Prostate gland (tissue), 2 donors: ENCODE results near the gene MMGT1. TPM values are rescaled to one million over a fixed set of nuclear protein-coding genes. Genes with fewer than 3 reads are reported as not detected.

Experiments used
- DNase-seq: peaks from one replicate; pipeline ENCODE4 v3.0.0-alpha.2; 2019; ENCODE audit warnings: low spot score
- H3K27ac ChIP-seq, 2 donors: fragments of 200-600 bp; sonication (generic); 2 replicates each; pipeline ENCODE4 v1.5.1; 2017 to 2019
- H3K27me3 ChIP-seq: fragments of 200-600 bp; sonication (generic); replicated peaks from 2 replicates; pipeline ENCODE4 v1.5.1; 2019; ENCODE audit not compliant: insufficient read depth
- H3K36me3 ChIP-seq, 2 donors: fragments of 200-600 bp; sonication (generic); 1 replicate in 1 of 2; 2 replicates in 1 of 2; pipeline versions ENCODE4 v1.5.1 to v1.8.1; 2017 to 2019
- H3K4me1 ChIP-seq: fragments of 200-600 bp; sonication (generic); replicated peaks from 2 replicates; pipeline ENCODE4 v1.5.1; 2019
- H3K4me3 ChIP-seq, 2 donors: fragments of 200-600 bp; sonication (generic); 2 replicates each; pipeline ENCODE4 v1.5.1; 2017 to 2019
- H3K9me3 ChIP-seq: fragments of 200-600 bp; sonication (generic); 2 replicates; pipeline ENCODE4 v1.5.1; 2017
- POLR2A ChIP-seq: fragments of 450-650 bp; IDR thresholded peaks from one replicate; pipeline ENCODE4 v1.6.1; 2016; ENCODE audit warnings: antibody characterized with exemption, mild to moderate bottlenecking
- POLR2AphosphoS5 ChIP-seq: sonication (generic); formaldehyde crosslinking; IDR thresholded peaks from one replicate; pipeline ENCODE4 v1.6.1; 2017; ENCODE audit warnings: antibody characterized with exemption
- WGBS: methylation state at CpG from one replicate; pipeline ENCODE4 v1.1.5; 2018; 5-methylcytosine and 5-hydroxymethylcytosine counted together
- intact Hi-C: fragments of 100-400 bp; cut with DNase I; formaldehyde crosslinking; loops from one replicate; pipeline ENCODE4 v1.14.2; 2022
- total RNA-seq, 2 donors: library from RNA; depleted of rRNA; stranded (reverse); fragments of >200 nt; gene quantifications; one replicate each; pipeline ENCODE4 v1.1.0, GENCODE V29; 2016
- TF ChIP-seq, protein P1 (sequence below), 4 experiments: fragments of 200-600 bp in 2 of 4; fragments of 450-650 bp in 2 of 4; sonication (generic) in 2 of 4; IDR thresholded peaks; 1 replicate in 3 of 4; 2 replicates in 1 of 4; pipeline ENCODE4 v1.5.1; 2016 to 2019; ENCODE audit warnings: antibody characterized with exemption in 4 of 4, mild to moderate bottlenecking in 2 of 4, moderate library complexity in 2 of 4

Gene MMGT1
- total RNA-seq, 2 donors from 2014 or later = 13.7 to 18.3 TPM

DNA sequence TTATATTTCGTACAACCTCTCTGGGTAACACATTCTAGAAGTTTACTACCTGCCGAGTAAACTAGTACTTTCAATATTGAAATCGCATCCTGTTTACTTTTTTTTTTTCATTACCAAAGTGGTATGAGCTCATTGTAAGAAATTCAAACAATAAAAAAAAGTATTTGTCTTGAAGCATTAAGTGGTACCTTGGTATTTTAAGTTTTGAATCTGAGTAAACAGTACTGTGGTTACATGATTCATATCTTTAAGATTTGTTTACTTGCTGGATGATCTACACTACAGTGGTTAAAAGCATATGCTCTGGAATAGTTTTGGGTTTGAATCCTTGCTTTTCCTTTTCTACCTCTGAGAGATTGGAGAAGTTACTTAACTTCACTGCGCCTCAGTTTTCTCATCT lies 3.8 kb upstream of the MMGT1 start:
- Histone ChIP-seq H3K4me3 (no peak overlapping the region), H3K27ac (no peak overlapping the region), H3K9me3 (no peaks in the 10 kb centered on the region), H3K27me3 (no peaks in the 10 kb centered on the region), H3K4me1 (no peaks in the 10 kb centered on the region), H3K36me3 (no peaks in the 10 kb centered on the region)
- DNase-seq = no peak
- WGBS = 67% methylated on average over 4 of the region's 4 CpGs
- intact Hi-C loops = no loop called here
- TF ChIP-seq POLR2A = no peak
- TF ChIP-seq POLR2AphosphoS5 = no peak
- TF ChIP-seq, protein P1, sequence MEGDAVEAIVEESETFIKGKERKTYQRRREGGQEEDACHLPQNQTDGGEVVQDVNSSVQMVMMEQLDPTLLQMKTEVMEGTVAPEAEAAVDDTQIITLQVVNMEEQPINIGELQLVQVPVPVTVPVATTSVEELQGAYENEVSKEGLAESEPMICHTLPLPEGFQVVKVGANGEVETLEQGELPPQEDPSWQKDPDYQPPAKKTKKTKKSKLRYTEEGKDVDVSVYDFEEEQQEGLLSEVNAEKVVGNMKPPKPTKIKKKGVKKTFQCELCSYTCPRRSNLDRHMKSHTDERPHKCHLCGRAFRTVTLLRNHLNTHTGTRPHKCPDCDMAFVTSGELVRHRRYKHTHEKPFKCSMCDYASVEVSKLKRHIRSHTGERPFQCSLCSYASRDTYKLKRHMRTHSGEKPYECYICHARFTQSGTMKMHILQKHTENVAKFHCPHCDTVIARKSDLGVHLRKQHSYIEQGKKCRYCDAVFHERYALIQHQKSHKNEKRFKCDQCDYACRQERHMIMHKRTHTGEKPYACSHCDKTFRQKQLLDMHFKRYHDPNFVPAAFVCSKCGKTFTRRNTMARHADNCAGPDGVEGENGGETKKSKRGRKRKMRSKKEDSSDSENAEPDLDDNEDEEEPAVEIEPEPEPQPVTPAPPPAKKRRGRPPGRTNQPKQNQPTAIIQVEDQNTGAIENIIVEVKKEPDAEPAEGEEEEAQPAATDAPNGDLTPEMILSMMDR (IDR thresholded peaks at IDR 0.05) = no peak

DNA sequence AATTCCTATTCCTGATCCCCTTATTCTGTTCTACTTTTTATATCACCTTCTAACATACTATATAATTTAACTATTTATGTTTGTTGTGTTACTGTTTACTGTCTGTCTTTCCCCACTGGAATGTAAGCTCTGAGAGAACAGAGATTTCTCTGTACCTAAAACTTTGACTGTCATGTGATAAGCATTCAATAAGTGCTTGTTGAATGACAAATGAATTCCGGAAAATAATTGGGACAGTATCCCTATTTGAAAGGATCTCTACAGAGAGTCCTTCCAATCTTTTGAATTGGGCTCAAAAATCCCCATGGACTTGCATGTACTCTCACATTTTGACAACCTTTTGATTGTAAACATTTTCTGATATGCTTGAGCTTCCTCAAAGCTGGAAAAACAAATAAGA lies 1.6 kb upstream of the MMGT1 start:
- Histone ChIP-seq H3K4me1 (no peaks in the 10 kb centered on the region), H3K36me3 (no peaks in the 10 kb centered on the region), H3K27me3 (no peaks in the 10 kb centered on the region), H3K4me3 (no peak overlapping the region), H3K27ac (no peak overlapping the region), H3K9me3 (no peaks in the 10 kb centered on the region)
- intact Hi-C loops = no loop called here
- TF ChIP-seq POLR2A = no peak
- no peak for TF ChIP-seq POLR2AphosphoS5
- TF ChIP-seq, protein P1 (IDR thresholded peaks at IDR 0.05) = no peak
- 94% methylated on average over 1 of the region's 1 CpG for WGBS
- DNase-seq = no peak

DNA sequence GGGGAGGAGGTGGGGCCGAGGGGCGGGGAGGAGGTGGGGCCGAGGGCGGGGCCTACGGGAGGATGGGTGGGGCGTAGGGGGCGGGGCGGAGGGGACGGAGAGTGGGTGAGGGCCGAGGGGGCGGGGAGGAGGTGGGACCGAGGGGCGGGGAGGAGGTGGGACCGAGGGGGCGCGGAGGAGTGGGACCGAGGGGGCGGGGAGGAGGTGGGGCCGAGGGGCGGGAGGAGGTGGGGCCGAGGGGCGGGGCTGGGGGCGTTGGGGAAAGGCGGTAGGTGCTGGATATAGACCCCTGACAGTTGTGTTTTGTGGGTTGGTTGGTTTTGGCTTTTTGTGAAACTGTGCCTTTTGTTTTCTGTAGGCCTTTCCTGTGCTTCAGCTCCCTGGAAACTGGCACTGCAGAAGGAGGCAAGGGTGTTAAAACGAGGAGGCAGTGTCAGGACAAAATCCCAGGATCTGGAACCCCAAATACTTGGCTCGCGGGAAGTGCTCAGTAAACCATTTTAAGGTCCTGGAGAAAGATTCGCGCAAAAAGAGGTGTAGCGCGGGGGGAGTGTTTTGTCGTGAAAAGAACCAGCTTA lies 580 bp upstream of the MMGT1 start:
- Histone ChIP-seq H3K9me3 (no peaks in the 10 kb centered on the region), H3K4me1 (no peaks in the 10 kb centered on the region), H3K36me3 (no peaks in the 10 kb centered on the region), H3K27ac (no peak overlapping the region), H3K27me3 (no peaks in the 10 kb centered on the region), H3K4me3 (peak overlapping the region; percentile 16 to 20)
- peak; percentile 63 for DNase-seq
- TF ChIP-seq POLR2A = no peak
- TF ChIP-seq, protein P1 (IDR thresholded peaks at IDR 0.05) = no peak
- no peak for TF ChIP-seq POLR2AphosphoS5
- intact Hi-C loops = loop anchor here (5.0 kb wide), 1 partner anchor 523 kb away; the partner anchor contains the start of gene HTATSF1
- 3% methylated on average over 13 of the region's 32 CpGs for WGBS

DNA sequence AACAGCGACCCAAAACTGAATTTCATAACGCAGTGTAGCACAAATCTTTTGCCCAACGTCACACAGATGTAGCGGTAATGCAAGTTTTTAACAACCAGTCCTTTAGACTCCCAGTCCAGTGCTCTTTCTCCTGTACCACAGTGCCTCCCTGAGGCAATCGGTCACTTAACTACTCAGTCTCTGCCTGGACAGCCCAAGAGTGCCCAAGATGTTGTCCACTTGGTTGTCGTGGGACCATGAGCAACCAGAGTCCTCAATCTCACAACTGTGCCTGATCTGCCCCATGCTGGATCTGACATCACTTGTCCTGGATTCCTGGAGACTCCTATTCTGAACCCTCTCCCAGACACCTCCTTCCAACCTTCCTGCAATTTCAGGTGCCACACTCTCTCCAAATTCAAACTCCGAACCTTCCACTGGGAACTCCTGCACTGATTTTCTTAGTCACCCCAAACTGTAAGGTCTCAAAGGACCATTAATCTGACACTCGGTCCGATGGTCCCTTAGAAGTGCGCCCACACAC lies 702 bp downstream of the MMGT1 start:
- Histone ChIP-seq H3K4me1 (no peaks in the 10 kb centered on the region), H3K27me3 (no peaks in the 10 kb centered on the region), H3K27ac (peak overlapping the region; percentile 85 to 89), H3K9me3 (no peaks in the 10 kb centered on the region), H3K4me3 (peak overlapping the region; percentile 51 to 55), H3K36me3 (no peaks in the 10 kb centered on the region)
- 2% methylated on average over 10 of the region's 10 CpGs for WGBS
- peak; percentile 5 for DNase-seq
- TF ChIP-seq, protein P1 (IDR thresholded peaks at IDR 0.05) = no peak
- intact Hi-C loops = loop anchor here (5.0 kb wide), 1 partner anchor 524 kb away; the partner anchor contains the start of gene HTATSF1

DNA sequence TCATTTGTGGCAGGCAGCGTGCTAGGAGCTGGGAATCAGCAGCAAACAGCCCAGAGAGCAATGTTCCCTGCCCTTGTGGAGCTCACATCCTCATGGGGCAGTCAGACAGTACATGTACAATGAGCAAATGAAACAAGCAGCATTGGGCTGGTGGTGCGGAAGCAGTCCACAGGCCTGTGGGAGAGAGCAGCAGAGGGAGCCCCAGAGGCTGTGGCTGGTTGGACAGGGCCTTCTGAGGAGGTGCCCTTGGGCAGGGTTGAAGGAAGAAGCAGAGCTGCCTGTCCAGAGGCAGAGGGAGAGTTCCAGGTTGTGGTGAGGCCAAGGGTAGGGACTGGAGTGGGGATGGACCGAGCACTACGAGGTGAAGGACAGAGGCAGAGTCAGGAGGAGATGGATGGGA lies 22.5 kb downstream of the MMGT1 start:
- no peaks in the 10 kb centered on the region for H3K36me3 ChIP-seq
- DNase-seq = no peak
- no peaks in the 10 kb centered on the region for H3K4me1 ChIP-seq
- TF ChIP-seq, protein P1 (IDR thresholded peaks at IDR 0.05) = no peak
- TF ChIP-seq POLR2AphosphoS5 = no peak
- TF ChIP-seq POLR2A = no peak
- no peak overlapping the region for H3K4me3 ChIP-seq
- WGBS = 86% methylated on average over 4 of the region's 4 CpGs
- H3K27ac ChIP-seq = no peak overlapping the region
- intact Hi-C loops = no loop called here
- no peaks in the 10 kb centered on the region for H3K27me3 ChIP-seq
- H3K9me3 ChIP-seq = no peaks in the 10 kb centered on the region
